Colon (tissue), 2 donors: Measurements from ENCODE around the gene SCNN1A.

Experiments
- FAIRE-seq: peaks from 2 replicates; lab custom pipeline; 2012; peaks lifted over from hg19 to GRCh38; lab: Jason Lieb, UNC
- donor health status: control.
- donor health status: control.

Gene SCNN1A

DNA sequence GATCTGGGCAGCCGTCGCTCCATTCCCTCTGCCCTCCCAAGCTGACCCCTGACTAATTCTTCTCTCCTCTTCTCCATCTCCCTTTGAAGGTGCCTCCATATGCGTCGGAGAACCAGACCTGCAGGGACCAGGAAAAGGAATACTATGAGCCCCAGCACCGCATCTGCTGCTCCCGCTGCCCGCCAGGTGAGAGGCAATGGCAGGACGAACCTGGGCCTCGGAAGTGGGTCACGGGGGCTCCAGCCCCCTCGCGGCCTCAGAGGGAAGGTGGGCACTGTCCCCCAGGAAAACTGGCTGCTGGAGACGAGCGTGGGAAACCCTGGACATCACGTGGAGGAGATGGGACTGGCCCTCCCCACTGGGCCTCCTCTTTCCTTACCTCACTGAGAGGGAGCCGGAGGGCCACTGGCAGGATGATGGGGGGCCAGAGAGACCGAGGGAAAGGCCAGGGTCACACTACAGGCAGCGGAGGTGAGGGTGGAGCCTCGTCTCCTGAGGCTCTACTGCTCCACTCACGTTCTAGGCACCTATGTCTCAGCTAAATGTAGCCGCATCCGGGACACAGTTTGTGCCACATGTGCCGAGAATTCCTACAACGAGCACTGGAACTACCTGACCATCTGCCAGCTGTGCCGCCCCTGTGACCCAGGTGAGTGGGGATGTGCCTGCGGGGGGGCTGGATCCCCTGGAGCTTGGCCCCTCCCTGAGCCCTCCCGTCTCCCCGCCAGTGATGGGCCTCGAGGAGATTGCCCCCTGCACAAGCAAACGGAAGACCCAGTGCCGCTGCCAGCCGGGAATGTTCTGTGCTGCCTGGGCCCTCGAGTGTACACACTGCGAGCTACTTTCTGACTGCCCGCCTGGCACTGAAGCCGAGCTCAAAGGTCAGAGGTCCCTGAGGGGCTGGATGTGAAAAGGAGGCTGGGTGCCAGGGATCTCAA, 9.4 kb upstream of the SCNN1A start:
- no peak for FAIRE-seq

DNA sequence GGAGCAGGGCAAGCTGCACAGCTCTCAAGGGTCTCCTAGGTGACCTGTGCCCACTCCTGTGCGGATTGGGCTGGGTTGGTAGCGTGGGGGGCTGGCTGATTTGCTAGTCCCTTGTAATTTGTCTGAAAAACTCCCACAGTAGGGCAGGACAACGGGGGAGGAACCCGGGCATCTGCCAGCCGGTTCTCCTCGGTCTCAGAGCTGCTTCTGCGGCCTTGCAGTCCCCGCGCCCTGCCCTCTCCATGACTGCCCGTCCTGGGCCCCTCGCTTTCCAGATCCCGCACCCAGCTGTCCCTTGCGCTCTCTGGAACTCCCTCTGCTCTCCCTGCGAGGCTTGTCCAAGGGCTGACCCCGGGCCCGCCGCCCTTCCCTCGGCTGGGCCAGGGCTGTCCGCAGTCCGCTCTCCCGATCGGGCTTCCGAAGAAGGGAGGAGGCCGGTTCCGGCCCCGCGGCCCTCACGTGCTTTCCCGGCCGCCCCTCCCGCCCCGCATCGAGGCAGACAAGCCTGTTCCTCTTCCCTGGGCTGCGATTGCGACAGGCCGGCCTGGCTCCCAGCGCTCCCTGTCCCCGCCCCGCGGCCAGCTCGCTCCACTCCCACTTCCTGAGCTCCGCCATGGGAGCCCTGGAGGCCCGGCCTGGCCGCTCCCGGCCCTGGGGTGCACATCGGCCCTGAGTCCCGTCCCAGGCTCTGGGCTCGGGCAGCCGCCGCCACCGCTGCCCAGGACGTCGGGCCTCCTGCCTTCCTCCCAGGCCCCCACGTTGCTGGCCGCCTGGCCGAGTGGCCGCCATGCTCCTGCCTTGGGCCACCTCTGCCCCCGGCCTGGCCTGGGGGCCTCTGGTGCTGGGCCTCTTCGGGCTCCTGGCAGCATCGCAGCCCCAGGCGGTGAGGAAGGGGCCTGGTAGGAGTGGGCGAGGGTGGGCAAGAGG, 8.5 kb upstream of the SCNN1A start, which contains the start of gene LTBR:
TSS of gene LTBR (plus strand) at position 591 of the 927 bp plus-strand sequence. CDS start at position 788, 197 bp downstream.
- FAIRE-seq, result no peak

- FAIRE-seq, result no peak
These were observed 7.6 kb upstream of the SCNN1A start for GRCh38 chr12:6382982-6383381.

DNA sequence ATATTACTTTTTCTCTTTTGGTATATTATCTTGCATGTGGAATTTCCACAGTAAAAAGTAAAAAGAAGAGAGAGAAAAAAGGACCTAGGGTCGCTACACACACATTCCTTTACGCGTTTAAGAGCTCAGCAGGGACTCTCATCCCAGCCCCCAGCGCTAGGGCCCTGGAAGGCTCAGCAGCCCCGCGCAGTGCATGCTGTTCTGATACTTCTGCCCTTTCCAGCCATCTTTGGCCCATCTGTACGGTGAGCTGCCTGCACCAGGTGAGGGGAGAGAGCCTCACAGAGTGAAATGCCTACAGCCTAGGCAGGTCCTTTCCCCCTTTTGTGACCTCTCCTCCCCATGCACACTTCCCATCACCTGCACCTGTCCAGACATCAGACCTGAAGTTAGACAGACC, 7.0 kb upstream of the SCNN1A start:
- FAIRE-seq, result no peak

DNA sequence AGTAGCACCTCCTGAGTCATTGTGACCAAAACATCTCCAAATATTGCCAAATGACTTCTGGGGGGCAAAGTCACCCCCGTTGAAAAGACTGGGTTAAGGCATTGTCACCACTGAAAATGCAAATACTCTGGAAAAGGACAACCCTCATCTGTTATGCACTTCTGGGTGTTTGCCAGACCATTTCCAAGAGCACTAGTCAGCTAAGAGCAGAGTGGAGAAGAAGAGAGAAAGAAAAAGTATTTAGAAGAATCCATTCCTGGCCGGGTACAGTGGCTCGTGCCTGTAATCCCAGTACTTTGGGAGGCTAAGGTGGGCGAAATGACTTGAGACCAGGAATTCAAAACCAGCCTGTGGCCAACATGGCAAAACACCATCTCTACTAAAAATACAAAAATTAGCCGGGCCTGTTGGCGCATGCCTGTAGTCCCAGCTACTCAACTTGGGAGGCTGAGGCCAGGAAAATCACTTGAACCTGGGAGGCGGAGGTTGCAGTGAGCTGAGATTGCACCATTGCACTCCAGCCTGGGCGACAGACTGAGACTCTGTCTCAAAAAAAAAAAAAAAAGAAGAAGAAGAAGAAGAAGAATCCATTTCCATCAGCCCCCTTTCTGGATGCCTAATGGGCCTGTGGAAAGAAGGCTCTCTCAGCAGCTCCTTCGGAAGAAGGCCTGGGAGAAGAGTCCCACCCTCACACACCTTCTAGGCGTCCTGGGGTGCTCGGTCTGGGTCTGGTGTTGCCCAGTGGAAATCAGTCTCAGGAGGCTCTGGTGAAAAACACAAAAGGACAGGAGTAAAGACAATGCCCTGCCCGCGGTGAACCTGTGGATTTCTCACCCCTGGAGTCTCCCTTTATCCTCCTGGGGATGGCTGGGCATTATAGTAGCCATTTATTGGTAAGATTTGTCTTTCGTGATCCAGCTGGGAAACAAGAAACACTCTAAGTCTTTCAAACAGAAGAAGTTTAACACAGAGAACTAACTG, 5.1 kb upstream of the SCNN1A start:
- no peak for FAIRE-seq

DNA sequence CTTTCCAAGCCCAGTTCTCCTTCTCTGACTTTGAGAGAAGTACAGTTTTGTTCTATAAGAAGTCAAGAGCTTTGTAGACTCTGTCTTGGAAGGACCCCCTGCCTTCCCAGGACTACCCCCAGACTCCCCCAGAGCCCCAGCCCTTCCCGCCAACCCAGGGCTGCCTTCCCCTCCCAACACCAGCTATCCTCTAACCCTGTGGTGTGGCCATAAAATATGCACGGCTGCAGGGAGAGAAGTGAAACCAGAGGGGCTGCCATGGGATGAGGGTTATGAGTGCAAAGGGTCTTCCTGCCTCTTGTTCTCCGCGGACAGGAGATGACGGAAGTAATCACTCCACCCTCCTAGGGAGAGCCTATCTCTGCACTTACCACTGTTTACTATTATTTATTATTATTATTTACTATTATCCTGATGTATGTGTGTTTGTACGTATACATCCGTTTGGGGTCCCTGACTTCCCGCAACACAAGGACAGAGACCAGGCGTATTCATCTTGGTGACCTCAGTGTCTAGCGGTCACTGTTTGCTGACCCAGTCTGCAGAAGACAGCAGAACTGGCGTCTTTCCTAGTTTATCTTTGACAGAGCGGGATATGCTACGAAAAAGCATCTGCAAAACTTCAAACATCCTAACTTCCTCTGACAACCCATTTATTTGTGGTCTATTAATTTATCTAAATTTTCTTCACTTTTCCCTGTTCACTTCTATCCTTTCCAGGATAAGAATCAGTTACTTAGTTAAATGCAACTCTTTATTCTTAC, 3.5 kb upstream of the SCNN1A start:
- FAIRE-seq, result no peak

GRCh38 chr12:6377667-6377994, 2.3 kb upstream of the SCNN1A start:
- no peak for FAIRE-seq

DNA sequence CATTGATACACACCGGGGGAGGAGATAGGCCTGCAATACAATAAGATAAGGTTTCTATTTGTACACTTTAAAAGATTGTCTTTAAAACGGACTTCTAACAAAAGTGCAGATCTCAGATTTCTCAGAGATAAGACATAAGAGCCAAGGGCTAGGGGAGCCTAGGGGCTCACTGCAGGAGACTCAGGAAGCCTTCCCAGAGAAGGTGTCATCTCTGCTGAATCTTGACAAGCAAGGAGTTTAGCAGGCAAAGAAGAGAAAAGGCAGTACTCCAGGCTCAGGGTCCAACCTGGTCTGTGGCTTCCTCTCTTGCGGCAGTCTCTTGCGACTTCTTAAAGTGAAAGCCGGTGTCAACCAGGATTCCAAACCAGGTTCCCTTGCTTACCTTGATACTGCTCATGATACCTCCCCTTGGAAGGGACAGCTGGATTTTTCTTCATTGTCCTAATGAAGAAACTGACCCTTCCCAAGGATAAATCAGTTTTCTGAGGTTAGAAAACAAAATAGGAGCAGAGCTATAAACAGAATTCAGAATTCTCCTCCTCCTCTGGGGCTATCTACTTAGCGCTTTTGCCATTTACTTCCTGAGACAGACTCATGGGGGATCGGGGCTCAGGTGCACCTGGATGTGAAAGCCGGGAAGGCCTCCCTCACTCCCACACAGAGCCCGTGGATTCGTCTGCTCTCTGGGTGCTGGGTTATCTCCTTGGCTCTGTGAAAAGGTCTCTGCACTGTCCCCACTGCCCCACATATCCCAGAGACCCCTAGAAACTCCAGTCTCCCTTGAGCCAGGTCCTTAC, 1.7 kb upstream of the SCNN1A start:
- FAIRE-seq, result no peak

DNA sequence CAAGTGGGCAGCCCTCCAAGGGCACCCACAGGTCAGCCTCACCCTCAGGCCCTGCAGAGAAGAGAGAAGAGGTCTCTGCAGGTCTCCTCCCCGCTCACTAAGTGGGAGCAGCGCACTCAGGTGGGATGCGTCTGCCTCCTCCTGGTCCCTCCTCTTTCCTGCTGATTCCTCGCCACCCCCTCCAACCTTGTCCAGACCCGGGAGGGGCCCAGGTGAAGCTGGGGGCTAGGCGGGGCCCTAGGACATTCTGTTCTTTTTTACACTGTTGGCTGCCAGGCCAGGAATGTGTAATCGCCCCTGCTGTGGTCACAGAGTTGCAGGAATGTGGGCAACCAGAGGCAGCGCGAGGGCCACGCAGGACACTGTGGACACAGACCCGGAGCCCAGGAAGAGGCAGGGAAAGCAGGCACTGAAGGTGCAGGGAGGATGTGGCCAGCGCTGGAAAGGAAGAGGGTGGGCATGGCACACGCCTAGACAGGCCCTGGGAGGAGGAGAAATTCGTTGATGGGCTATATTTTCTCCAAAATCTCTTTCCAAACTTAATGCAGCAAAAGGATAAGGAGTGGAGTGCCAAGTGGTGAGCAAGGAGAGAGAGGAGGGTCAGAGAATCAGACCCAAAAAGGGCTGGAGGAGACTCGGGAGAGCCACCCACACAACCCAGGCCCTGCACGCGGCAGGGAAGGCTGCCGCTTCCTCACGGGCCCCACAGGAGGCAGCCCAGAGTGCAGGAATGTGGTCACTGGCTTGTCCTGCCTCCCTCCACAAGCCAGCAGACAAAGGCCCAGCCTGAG, 911 bp upstream of the SCNN1A start:
- FAIRE-seq, result no peak

DNA sequence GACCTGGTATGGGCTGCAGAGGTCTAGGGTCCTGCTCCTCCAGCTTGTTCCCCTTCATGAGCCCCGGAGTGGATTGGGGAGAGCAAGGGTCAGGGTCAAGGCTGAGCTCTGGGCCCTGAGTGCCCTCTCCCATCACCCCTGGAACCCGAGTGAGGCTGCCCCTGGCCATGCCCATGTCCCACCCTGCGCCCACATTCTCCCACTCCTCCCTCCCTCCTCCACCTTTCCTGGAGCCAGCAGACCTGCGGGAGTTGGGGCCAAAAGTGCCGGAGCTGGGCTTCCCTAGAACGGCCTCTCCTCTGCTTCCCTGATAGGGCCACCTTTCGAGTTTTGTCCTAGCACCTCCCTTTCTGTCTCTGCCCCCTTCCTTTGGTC, 590 bp downstream of the SCNN1A start:
- FAIRE-seq, result no peak

DNA sequence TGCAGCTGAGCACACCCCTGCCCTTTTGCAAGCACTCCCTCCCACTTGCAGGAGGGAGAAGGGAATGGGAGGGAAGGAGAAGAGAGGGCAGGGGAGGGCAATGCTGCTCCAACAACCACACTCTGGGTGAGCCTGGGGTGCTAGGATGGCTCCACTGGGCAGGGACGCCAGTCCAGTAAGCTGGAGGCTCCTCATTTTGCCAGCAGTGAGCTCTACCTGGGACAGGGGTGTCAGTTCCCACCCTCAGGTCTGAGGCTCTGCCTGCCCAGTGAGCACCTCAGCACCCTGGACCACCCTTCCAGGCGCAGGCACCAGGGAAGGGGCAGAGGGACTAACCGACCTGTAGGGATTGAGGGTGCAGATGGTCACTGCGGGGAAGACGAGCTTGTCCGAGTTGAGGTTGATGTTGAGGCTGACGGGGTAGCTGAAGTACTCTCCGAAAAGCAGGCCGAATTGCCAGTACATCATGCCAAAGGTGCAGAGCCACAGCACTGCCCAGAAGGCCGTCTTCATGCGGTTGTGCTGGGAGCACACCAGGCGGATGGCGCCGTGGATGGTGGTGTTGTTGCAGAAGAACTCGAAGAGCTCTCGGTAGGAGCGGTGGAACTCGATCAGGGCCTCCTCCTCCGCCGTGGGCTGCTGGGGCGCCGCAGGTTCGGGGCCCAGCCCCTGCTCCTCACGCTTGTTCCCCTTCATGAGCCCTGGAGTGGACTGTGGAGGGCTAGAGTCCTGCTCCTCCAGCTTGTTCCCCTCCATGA, 1.2 kb downstream of the SCNN1A start:
- FAIRE-seq, result no peak

DNA sequence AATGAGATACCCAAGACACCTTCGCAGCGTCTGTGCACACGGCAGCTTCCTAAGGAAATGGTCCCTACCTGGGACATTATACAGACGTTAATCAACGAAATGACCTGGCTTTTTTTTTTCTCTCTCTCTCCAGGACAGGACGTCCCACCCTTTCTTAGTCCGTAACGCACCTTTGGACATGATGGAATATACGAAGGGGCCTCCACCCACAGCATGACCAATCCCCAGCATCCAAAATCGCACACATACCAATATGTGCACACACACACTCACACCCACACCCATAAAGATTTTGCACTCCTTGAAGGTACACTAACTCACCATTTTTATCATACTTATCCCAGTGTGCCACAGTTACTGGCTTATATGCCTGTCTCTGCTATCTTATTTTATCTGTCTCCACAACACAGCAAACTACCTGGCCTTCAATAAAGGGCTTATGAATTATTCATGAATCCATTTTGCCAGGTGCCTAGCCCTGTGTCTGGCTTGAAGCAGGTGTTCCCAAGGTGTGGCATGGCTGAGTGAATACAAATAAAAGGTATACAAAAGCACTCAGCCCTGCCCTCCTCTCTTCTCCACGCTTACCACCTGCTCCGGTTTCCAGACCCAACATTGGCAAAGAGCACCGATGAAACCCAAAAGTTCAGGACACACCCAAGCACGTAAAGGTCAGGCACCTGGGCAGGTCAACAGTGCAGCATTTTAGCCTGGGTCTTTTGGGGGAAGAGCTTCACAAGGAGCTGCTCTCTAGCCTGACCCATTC, 2.2 kb downstream of the SCNN1A start:
- no peak for FAIRE-seq

GRCh38 chr12:6372403-6373003, 2.9 kb downstream of the SCNN1A start:
- no peak for FAIRE-seq

DNA sequence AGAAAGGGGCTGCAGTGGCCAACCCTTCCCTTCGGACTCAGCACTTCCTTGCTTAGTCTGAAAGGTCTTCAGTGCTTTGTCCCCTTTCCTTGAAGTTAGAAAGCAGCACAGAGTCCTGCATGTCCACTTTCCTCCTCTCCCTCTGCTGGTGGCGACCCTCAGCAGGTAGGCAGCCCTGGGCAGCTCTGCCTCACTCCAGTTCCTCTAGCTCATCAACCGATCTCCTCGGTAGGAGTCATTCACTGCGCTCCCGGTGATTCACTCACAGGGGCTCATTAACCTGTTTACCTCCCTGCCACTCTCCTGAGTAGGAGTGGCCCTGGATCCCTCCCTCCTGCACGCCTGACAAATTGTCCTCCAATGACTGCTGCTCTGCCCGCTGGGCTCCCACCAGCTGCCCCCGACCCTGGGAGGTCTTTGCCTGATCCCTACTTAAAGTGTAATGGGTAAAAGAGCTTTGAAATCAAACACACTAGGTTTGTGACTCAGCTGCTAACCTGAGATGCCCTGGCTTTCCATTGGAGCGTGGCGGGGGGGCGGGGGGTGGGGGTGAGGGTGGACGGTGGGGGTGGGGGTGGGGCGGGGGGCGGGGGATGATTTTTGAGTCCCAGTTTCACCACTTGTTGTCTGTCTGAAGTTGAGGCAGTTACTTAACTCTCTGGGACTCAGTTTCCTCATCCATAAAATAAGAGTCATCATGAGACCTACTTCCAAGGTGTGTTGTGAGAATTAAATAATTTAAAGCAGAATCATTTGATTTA, 4.2 kb downstream of the SCNN1A start:
- no peak for FAIRE-seq

GRCh38 chr12:6370576-6370935, 4.8 kb downstream of the SCNN1A start:
- no peak for FAIRE-seq

GRCh38 chr12:6369916-6370575, 5.3 kb downstream of the SCNN1A start:
- no peak for FAIRE-seq
